DND-41 (cell line): ENCODE data around the gene PNISR.

Experiments
- EZH2 ChIP-seq: IDR thresholded peaks from 3 replicates; pipeline ENCODE4 v1.6.1; 2012; ENCODE audit warnings: borderline replicate concordance, low read depth, mild to moderate bottlenecking, moderate library complexity, low read length, inconsistent platforms; ENCODE audit not compliant: severe bottlenecking
- TF ChIP-seq, protein P1 (sequence below): IDR thresholded peaks from 2 replicates; pipeline ENCODE4 v1.5.1; 2012; ENCODE audit warnings: borderline replicate concordance, low read length, moderate library complexity, mild to moderate bottlenecking; ENCODE audit not compliant: poor library complexity, severe bottlenecking; ENCODE audit errors: extremely low read depth

DNA sequence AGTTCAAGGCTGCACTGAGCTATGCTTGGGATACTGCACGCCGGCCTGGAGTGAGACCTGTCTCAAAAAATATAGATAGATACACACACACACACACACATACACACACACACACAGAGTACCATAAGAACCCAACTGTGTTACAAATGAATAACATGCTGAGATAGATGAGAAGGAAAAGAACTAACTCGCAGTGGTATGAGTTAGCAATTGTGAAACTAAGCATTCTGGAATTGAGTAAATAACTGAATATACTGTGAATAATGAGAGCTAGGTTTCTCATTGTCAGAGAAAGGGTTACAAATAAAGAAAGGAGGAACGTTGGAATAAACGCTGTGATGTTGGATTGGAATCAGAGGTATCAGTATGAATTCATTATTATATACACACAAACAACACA, 61.1 kb downstream of the PNISR start:
- no peak for TF ChIP-seq EZH2
- TF ChIP-seq, protein P1, sequence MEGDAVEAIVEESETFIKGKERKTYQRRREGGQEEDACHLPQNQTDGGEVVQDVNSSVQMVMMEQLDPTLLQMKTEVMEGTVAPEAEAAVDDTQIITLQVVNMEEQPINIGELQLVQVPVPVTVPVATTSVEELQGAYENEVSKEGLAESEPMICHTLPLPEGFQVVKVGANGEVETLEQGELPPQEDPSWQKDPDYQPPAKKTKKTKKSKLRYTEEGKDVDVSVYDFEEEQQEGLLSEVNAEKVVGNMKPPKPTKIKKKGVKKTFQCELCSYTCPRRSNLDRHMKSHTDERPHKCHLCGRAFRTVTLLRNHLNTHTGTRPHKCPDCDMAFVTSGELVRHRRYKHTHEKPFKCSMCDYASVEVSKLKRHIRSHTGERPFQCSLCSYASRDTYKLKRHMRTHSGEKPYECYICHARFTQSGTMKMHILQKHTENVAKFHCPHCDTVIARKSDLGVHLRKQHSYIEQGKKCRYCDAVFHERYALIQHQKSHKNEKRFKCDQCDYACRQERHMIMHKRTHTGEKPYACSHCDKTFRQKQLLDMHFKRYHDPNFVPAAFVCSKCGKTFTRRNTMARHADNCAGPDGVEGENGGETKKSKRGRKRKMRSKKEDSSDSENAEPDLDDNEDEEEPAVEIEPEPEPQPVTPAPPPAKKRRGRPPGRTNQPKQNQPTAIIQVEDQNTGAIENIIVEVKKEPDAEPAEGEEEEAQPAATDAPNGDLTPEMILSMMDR: no peak
